ENCODE results near the gene LIX1L.

Gene LIX1L

DNA sequence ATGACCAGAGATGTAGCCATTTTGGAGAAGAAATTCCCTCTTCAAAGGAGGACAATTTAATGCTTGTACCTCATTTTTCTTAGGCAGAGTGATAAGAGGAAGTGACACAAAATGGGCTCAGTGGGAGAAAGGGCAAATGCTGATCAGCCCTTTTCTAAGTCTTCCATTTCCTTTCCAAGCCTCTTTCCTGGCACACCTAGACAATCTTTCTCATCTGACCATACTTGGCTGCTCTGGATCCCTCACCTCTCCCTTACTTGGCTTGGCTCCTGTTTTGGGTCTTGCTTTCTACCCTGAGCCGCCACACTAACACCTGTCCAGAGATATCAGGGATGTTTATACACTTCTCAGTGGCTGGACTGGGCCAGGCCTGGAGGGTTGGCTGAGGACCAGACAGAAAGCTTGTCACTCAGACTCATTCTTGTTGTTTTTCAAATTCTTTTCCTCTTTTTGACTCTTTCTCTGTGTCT is 25.4 kb upstream of the LIX1L start:
- no peaks in the 10 kb centered on the region for H3K9me3 ChIP-seq
- H3K4me3 ChIP-seq (ENCODE audit: low read depth in 1 of 2, low read length in 1 of 2), result no peak overlapping the region
- peak overlapping the region; percentile 99 for H3K27ac ChIP-seq
- no peaks in the 10 kb centered on the region for H3K27me3 ChIP-seq
- TF ChIP-seq CTCF (IDR thresholded peaks at IDR 0.05), result no peak
- no peaks in the 10 kb centered on the region for H3K36me3 ChIP-seq
- H3K4me1 ChIP-seq (ENCODE audit: control insufficient read depth in 1 of 2, insufficient read depth in 1 of 2, low read depth in 1 of 2, low read length in 1 of 2), result peaks cover 93 to 97% of the 10 kb centered on the region in 2 experiments

GRCh38 chr1:145982010-145982723 is 24.4 kb upstream of the LIX1L start:
- no peaks in the 10 kb centered on the region for H3K9me3 ChIP-seq
- H3K4me1 ChIP-seq (ENCODE audit: control insufficient read depth in 1 of 2, insufficient read depth in 1 of 2, low read depth in 1 of 2, low read length in 1 of 2), result peaks cover 97 to 100% of the 10 kb centered on the region in 2 experiments
- no peak overlapping the region for H3K4me3 ChIP-seq (ENCODE audit: low read depth in 1 of 2, low read length in 1 of 2)
- peak overlapping the region; percentile 99 for H3K27ac ChIP-seq
- no peaks in the 10 kb centered on the region for H3K27me3 ChIP-seq
- TF ChIP-seq CTCF (IDR thresholded peaks at IDR 0.05), result no peak
- no peaks in the 10 kb centered on the region for H3K36me3 ChIP-seq

- Histone ChIP-seq H3K9me3 (no peaks in the 10 kb centered on the region), H3K4me1 (ENCODE audit: control insufficient read depth in 1 of 2, insufficient read depth in 1 of 2, low read depth in 1 of 2, low read length in 1 of 2) (peaks cover 84 to 85% of the 10 kb centered on the region in 2 experiments), H3K4me3 (ENCODE audit: low read depth in 1 of 2, low read length in 1 of 2) (peak overlapping the region; percentile 52 to 54), H3K36me3 (no peaks in the 10 kb centered on the region), H3K27me3 (no peaks in the 10 kb centered on the region), H3K27ac (peak overlapping the region; percentile 99)
- TF ChIP-seq CTCF (IDR thresholded peaks at IDR 0.05), result no peak
Observed at GRCh38 chr1:145980457-145980994, 22.7 kb upstream of the LIX1L start.

DNA sequence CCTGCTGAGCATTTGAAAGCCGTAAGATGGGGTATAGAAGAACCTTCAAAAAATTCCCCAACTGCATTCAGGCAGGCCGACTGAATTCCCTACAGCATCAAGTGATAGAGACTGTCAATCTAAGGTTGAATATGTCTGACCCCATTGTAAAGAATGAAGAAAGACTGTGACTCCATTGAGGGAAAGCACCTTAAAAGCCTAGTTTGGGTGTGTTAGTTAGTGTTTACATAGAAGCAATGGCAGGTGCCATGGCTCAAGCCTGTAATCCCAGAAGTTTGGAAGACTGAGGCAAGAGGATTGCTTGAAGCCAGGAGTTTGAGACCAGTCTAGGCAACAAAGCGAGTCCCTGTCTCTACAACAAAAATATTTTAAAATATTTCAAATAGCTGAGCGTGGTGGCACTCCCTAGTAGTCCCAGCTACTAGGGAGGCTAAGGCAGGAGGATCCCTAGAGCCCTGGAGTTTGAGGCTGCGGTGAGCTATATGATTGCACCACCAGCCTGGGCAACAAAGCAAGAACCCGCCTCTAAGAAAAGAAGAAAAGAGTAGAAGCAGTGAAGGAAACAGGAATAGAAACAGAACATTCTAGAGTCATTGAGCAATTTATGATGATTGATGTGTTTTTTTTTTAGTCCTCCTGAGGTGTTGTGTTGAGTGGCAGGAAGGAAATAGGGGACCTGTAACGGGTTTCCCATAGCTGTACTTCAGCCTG is 22.1 kb upstream of the LIX1L start:
- no peaks in the 10 kb centered on the region for H3K36me3 ChIP-seq
- H3K4me1 ChIP-seq (ENCODE audit: control insufficient read depth in 1 of 2, insufficient read depth in 1 of 2, low read depth in 1 of 2, low read length in 1 of 2), result peaks cover 78% of the 10 kb centered on the region in 2 experiments
- peak overlapping the region; percentile 99 for H3K27ac ChIP-seq
- no peaks in the 10 kb centered on the region for H3K9me3 ChIP-seq
- peak overlapping the region; percentile 52 to 54 for H3K4me3 ChIP-seq (ENCODE audit: low read depth in 1 of 2, low read length in 1 of 2)
- no peaks in the 10 kb centered on the region for H3K27me3 ChIP-seq
- peak; percentile 4 for TF ChIP-seq CTCF (IDR thresholded peaks at IDR 0.05)

DNA sequence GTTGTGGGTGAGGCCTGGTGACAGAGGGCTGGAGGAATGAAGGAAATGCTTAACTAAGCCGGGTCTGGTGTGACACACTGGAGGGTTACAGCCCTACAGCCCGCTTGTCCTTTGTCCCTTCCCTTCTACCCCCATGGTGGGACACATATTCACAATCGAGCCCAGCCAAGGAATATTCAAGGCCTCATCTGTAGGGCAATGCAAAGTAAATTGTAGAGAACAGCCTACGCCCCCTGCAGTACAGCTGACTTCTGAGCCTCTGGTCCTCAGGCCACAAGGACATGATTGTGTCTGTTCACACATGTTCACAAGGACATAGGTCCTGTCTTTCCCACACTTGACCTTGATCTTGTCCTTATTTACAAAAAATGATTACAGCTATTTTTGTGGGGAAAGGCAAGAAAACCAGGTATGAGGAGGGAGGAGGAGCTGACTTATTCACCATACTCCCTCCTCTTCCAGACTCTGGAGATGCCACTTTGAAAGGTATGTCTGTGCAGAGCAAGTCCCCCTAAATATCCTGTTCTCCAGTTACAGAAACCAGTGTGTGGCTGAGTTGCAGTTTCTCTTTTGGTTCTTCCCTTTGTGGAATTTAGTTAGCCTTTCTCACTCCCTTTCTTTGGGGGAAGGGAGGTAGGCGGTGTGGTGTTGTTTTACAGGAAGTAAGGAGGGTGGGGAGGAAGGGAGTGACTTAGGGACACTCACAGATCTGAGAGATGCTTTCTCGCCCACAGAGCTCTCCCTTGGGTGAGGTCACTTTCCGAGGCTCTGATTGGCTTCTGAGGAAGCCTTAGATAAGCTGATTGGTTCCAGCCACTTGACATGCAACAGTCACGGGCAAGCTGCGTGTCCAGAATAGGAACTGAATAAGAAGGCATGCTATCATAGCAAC is 21.3 kb upstream of the LIX1L start:
- H3K36me3 ChIP-seq, result no peaks in the 10 kb centered on the region
- H3K9me3 ChIP-seq, result no peaks in the 10 kb centered on the region
- peak overlapping the region; percentile 52 to 54 for H3K4me3 ChIP-seq (ENCODE audit: low read depth in 1 of 2, low read length in 1 of 2)
- H3K27ac ChIP-seq, result peak overlapping the region; percentile 99
- H3K4me1 ChIP-seq (ENCODE audit: control insufficient read depth in 1 of 2, insufficient read depth in 1 of 2, low read depth in 1 of 2, low read length in 1 of 2), result peaks cover 70% of the 10 kb centered on the region in 2 experiments
- H3K27me3 ChIP-seq, result no peaks in the 10 kb centered on the region
- peak; percentile 42 for TF ChIP-seq CTCF (IDR thresholded peaks at IDR 0.05)
